Esophagus muscularis mucosa (tissue), 4 donors: ENCODE measurements around the gene LYPD5.

Experiments used
- EP300 ChIP-seq: sonication (generic); formaldehyde crosslinking; IDR thresholded peaks from one replicate; pipeline ENCODE4 v1.6.1; 2017; ENCODE audit warnings: antibody characterized with exemption
- POLR2A ChIP-seq: fragments of 450-650 bp; IDR thresholded peaks from one replicate; pipeline ENCODE4 v1.6.1; 2017; ENCODE audit warnings: antibody characterized with exemption, moderate library complexity, mild to moderate bottlenecking, low read depth
- POLR2AphosphoS5 ChIP-seq, 2 donors: sonication (generic); formaldehyde crosslinking; IDR thresholded peaks; one replicate each; pipeline ENCODE4 v1.6.1; 2017; ENCODE audit warnings: antibody characterized with exemption in 2 of 2
- TF ChIP-seq, protein P1 (sequence below), 3 experiments: fragments of 200-600 bp in 2 of 3; fragments of 450-650 bp in 1 of 3; sonication (generic) in 2 of 3; IDR thresholded peaks; one replicate each; pipeline ENCODE4 v1.5.1; 2017 to 2019; ENCODE audit warnings: antibody characterized with exemption in 3 of 3, mild to moderate bottlenecking in 2 of 3, moderate library complexity in 1 of 3

DNA sequence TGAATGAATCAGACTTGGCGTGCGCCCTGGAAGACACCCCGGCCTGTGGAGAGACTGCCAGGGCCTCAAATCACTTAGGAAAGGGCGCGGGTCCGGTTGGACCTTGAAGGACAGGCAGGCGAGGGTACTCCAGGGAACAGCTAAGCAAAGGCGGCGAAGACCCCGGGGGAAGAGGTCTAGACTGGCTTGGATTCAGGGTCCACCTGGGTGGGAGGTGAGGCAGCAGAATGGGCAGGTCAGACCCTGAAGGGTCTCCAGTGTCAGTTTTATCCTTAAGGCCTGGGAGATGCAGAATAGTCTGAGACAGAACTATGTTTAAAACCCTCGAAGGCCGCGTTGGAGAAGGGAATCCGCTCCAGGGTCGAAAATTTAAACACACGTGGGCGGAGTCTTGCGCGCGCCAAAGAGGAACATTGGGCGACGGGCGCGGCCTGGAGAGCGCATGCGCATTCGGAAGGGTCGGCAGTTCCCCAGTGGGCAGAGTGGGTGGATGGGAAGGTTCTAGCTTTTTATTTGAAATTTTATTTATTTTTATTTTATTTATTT, 46.9 kb downstream of the LYPD5 start:
- TF ChIP-seq POLR2A (no peak), EP300 (no peak), POLR2AphosphoS5 (IDR thresholded peaks at IDR 0.05) (peak in 1 of 2 donors; percentile 53)
- TF ChIP-seq, protein P1, sequence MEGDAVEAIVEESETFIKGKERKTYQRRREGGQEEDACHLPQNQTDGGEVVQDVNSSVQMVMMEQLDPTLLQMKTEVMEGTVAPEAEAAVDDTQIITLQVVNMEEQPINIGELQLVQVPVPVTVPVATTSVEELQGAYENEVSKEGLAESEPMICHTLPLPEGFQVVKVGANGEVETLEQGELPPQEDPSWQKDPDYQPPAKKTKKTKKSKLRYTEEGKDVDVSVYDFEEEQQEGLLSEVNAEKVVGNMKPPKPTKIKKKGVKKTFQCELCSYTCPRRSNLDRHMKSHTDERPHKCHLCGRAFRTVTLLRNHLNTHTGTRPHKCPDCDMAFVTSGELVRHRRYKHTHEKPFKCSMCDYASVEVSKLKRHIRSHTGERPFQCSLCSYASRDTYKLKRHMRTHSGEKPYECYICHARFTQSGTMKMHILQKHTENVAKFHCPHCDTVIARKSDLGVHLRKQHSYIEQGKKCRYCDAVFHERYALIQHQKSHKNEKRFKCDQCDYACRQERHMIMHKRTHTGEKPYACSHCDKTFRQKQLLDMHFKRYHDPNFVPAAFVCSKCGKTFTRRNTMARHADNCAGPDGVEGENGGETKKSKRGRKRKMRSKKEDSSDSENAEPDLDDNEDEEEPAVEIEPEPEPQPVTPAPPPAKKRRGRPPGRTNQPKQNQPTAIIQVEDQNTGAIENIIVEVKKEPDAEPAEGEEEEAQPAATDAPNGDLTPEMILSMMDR (IDR thresholded peaks at IDR 0.05): no peak
